Ishikawa (cell line): ENCODE measurements around the gene TMEM191C.

Source experiments
- CREB1 ChIP-seq: IDR thresholded peaks from 2 replicates; pipeline ENCODE4 v1.6.1; 2012; ENCODE audit warnings: low read depth
- EGR1 ChIP-seq: IDR thresholded peaks from 2 replicates; pipeline ENCODE4 v1.6.1; 2012
- EP300 ChIP-seq: IDR thresholded peaks from 2 replicates; pipeline ENCODE4 v1.6.1; 2012; ENCODE audit warnings: borderline replicate concordance
- FOXM1 ChIP-seq: IDR thresholded peaks from 2 replicates; pipeline ENCODE4 v1.6.1; 2012; ENCODE audit warnings: low read depth, borderline replicate concordance
- RAD21 ChIP-seq: IDR thresholded peaks from 2 replicates; pipeline ENCODE4 v1.6.1; 2012; ENCODE audit warnings: low read depth
- REST ChIP-seq: IDR thresholded peaks from 2 replicates; pipeline ENCODE4 v1.6.1; 2012; ENCODE audit warnings: low read depth, mild to moderate bottlenecking
- TCF12 ChIP-seq: IDR thresholded peaks from 2 replicates; pipeline ENCODE4 v1.6.1; 2012; ENCODE audit warnings: low read depth
- TF ChIP-seq, protein P1 (sequence below): IDR thresholded peaks from 2 replicates; pipeline ENCODE4 v1.6.1; 2012

- TF ChIP-seq RAD21 (no peak), EP300 (no peak), TCF12 (no peak), CREB1 (no peak), EGR1 (no peak), REST (no peak), FOXM1 (no peak)
- TF ChIP-seq, protein P1, sequence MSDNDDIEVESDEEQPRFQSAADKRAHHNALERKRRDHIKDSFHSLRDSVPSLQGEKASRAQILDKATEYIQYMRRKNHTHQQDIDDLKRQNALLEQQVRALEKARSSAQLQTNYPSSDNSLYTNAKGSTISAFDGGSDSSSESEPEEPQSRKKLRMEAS: no peak
Observed at GRCh38 chr22:21450858-21451353, 16.3 kb upstream of the TMEM191C start.
